ENCODE data around the gene CALD1. TPM values are rescaled to one million over a fixed set of nuclear protein-coding genes. Genes with fewer than 3 reads are reported as not detected.

The CALD1 gene
- total RNA-seq, 3 donors from 2014 or later: 1.4 to 2.7 (median 1.6) TPM

GRCh38 chr7:134888141-134888740, 108.8 kb downstream of the CALD1 start:
- Mint-ChIP-seq H3K4me1 (ENCODE audit: low read depth) (peaks cover 23% of the 10 kb centered on the region), H3K4me3 (no peak overlapping the region), H3K27me3 (ENCODE audit: low read depth) (peaks cover 9% of the 10 kb centered on the region), H3K9me3 (no peaks in the 10 kb centered on the region), H3K36me3 (ENCODE audit: insufficient read depth) (no peaks in the 10 kb centered on the region)
- DNase-seq: no peak
- ATAC-seq: no peak

GRCh38 chr7:134890246-134891240, 111.1 kb downstream of the CALD1 start:
- Mint-ChIP-seq H3K36me3 (ENCODE audit: insufficient read depth) (no peaks in the 10 kb centered on the region), H3K9me3 (peaks cover 2% of the 10 kb centered on the region), H3K27me3 (ENCODE audit: low read depth) (peaks cover 9% of the 10 kb centered on the region), H3K4me1 (ENCODE audit: low read depth) (peaks cover 22% of the 10 kb centered on the region), H3K4me3 (no peak overlapping the region)
- ATAC-seq: no peak
- DNase-seq: no peak

GRCh38 chr7:134891262-134891695, 111.8 kb downstream of the CALD1 start:
- ATAC-seq (no peak), DNase-seq (no peak)
- peaks cover 15% of the 10 kb centered on the region for H3K4me1 Mint-ChIP-seq (ENCODE audit: low read depth)
- H3K9me3 Mint-ChIP-seq: peaks cover 9% of the 10 kb centered on the region
- no peak overlapping the region for H3K4me3 Mint-ChIP-seq
- H3K36me3 Mint-ChIP-seq (ENCODE audit: insufficient read depth): no peaks in the 10 kb centered on the region
- H3K27me3 Mint-ChIP-seq (ENCODE audit: low read depth): peaks cover 9% of the 10 kb centered on the region

GRCh38 chr7:134891696-134892678, 112.6 kb downstream of the CALD1 start:
- Mint-ChIP-seq H3K4me1 (ENCODE audit: low read depth) (peaks cover 8% of the 10 kb centered on the region), H3K9me3 (peaks cover 14% of the 10 kb centered on the region), H3K4me3 (no peak overlapping the region), H3K36me3 (ENCODE audit: insufficient read depth) (no peaks in the 10 kb centered on the region), H3K27me3 (ENCODE audit: low read depth) (peaks cover 9% of the 10 kb centered on the region)
- no peak for DNase-seq
- ATAC-seq: no peak

GRCh38 chr7:134892963-134893362, 113.5 kb downstream of the CALD1 start:
- peaks cover 3% of the 10 kb centered on the region for H3K4me1 Mint-ChIP-seq (ENCODE audit: low read depth)
- no peaks in the 10 kb centered on the region for H3K36me3 Mint-ChIP-seq (ENCODE audit: insufficient read depth)
- peaks cover 14% of the 10 kb centered on the region for H3K9me3 Mint-ChIP-seq
- peaks cover 9% of the 10 kb centered on the region for H3K27me3 Mint-ChIP-seq (ENCODE audit: low read depth)
- ATAC-seq: no peak
- DNase-seq: no peak
- H3K4me3 Mint-ChIP-seq: no peak overlapping the region

- Mint-ChIP-seq H3K4me1 (ENCODE audit: low read depth) (peaks cover 3% of the 10 kb centered on the region), H3K36me3 (ENCODE audit: insufficient read depth) (no peaks in the 10 kb centered on the region), H3K9me3 (peaks cover 14% of the 10 kb centered on the region), H3K4me3 (no peak overlapping the region), H3K27me3 (ENCODE audit: low read depth) (peaks cover 9% of the 10 kb centered on the region)
- DNase-seq (no peak), ATAC-seq (no peak)
Observed at GRCh38 chr7:134893920-134894319, 114.5 kb downstream of the CALD1 start.

GRCh38 chr7:134894928-134895327, 115.5 kb downstream of the CALD1 start:
- H3K4me3 Mint-ChIP-seq: no peak overlapping the region
- peaks cover 9% of the 10 kb centered on the region for H3K27me3 Mint-ChIP-seq (ENCODE audit: low read depth)
- peaks cover 3% of the 10 kb centered on the region for H3K4me1 Mint-ChIP-seq (ENCODE audit: low read depth)
- peaks cover 14% of the 10 kb centered on the region for H3K9me3 Mint-ChIP-seq
- H3K36me3 Mint-ChIP-seq (ENCODE audit: insufficient read depth): no peaks in the 10 kb centered on the region
- ATAC-seq (no peak), DNase-seq (no peak)

GRCh38 chr7:134896073-134896472, 116.6 kb downstream of the CALD1 start:
- DNase-seq: no peak
- no peak overlapping the region for H3K4me3 Mint-ChIP-seq
- no peaks in the 10 kb centered on the region for H3K36me3 Mint-ChIP-seq (ENCODE audit: insufficient read depth)
- peaks cover 3% of the 10 kb centered on the region for H3K4me1 Mint-ChIP-seq (ENCODE audit: low read depth)
- peaks cover 14% of the 10 kb centered on the region for H3K9me3 Mint-ChIP-seq
- peaks cover 9% of the 10 kb centered on the region for H3K27me3 Mint-ChIP-seq (ENCODE audit: low read depth)
- no peak for ATAC-seq

- no peak for DNase-seq
- ATAC-seq: no peak
- Mint-ChIP-seq H3K4me1 (ENCODE audit: low read depth) (no peaks in the 10 kb centered on the region), H3K36me3 (ENCODE audit: insufficient read depth) (no peaks in the 10 kb centered on the region), H3K4me3 (no peak overlapping the region), H3K27me3 (ENCODE audit: low read depth) (no peaks in the 10 kb centered on the region), H3K9me3 (peaks cover 14% of the 10 kb centered on the region)
Observed at GRCh38 chr7:134897936-134898335, 118.5 kb downstream of the CALD1 start.

GRCh38 chr7:134899729-134900128, 120.3 kb downstream of the CALD1 start:
- Mint-ChIP-seq H3K9me3 (peaks cover 14% of the 10 kb centered on the region), H3K4me1 (ENCODE audit: low read depth) (no peaks in the 10 kb centered on the region), H3K36me3 (ENCODE audit: insufficient read depth) (no peaks in the 10 kb centered on the region), H3K4me3 (no peak overlapping the region), H3K27me3 (ENCODE audit: low read depth) (no peaks in the 10 kb centered on the region)
- ATAC-seq (no peak), DNase-seq (no peak)

GRCh38 chr7:134900166-134900982, 120.9 kb downstream of the CALD1 start:
- no peak for DNase-seq
- H3K4me3 Mint-ChIP-seq: no peak overlapping the region
- no peaks in the 10 kb centered on the region for H3K36me3 Mint-ChIP-seq (ENCODE audit: insufficient read depth)
- peaks cover 14% of the 10 kb centered on the region for H3K9me3 Mint-ChIP-seq
- no peaks in the 10 kb centered on the region for H3K27me3 Mint-ChIP-seq (ENCODE audit: low read depth)
- ATAC-seq: no peak
- H3K4me1 Mint-ChIP-seq (ENCODE audit: low read depth): no peaks in the 10 kb centered on the region

GRCh38 chr7:134901389-134902020, 122.1 kb downstream of the CALD1 start:
- no peaks in the 10 kb centered on the region for H3K36me3 Mint-ChIP-seq (ENCODE audit: insufficient read depth)
- no peak for ATAC-seq
- H3K4me1 Mint-ChIP-seq (ENCODE audit: low read depth): no peaks in the 10 kb centered on the region
- H3K27me3 Mint-ChIP-seq (ENCODE audit: low read depth): no peaks in the 10 kb centered on the region
- DNase-seq: no peak
- H3K9me3 Mint-ChIP-seq: peaks cover 3% of the 10 kb centered on the region
- H3K4me3 Mint-ChIP-seq: no peak overlapping the region

GRCh38 chr7:134902058-134902457, 122.6 kb downstream of the CALD1 start:
- H3K27me3 Mint-ChIP-seq (ENCODE audit: low read depth): no peaks in the 10 kb centered on the region
- no peaks in the 10 kb centered on the region for H3K4me1 Mint-ChIP-seq (ENCODE audit: low read depth)
- DNase-seq (no peak), ATAC-seq (no peak)
- no peak overlapping the region for H3K4me3 Mint-ChIP-seq
- H3K36me3 Mint-ChIP-seq (ENCODE audit: insufficient read depth): no peaks in the 10 kb centered on the region
- H3K9me3 Mint-ChIP-seq: no peaks in the 10 kb centered on the region
